ENCODE results near the gene PPM1L. TPM values are rescaled to one million over a fixed set of nuclear protein-coding genes. Genes with fewer than 3 reads are reported as not detected.

The PPM1L gene
- total RNA-seq, 1 donor from 2014 or later = 2.7 TPM

GRCh38 chr3:160806094-160806493 is 50.1 kb downstream of the PPM1L start:
- H3K27ac Mint-ChIP-seq = no peak overlapping the region
- DNase-seq = no peak
- intact Hi-C loops (cut with micrococcal nuclease) = loop anchor here (10.0 kb wide), 1 partner anchor 269 kb away; no protein-coding TSS in a partner anchor
- H3K4me3 Mint-ChIP-seq = no peak overlapping the region
- H3K27me3 Mint-ChIP-seq = peaks cover 6% of the 10 kb centered on the region
- peaks cover 15% of the 10 kb centered on the region for H3K4me1 Mint-ChIP-seq
- no peaks in the 10 kb centered on the region for H3K9me3 Mint-ChIP-seq
- H3K36me3 Mint-ChIP-seq (ENCODE audit: low read depth) = no peaks in the 10 kb centered on the region

GRCh38 chr3:160806686-160807085 is 50.7 kb downstream of the PPM1L start:
- peaks cover 10% of the 10 kb centered on the region for H3K4me1 Mint-ChIP-seq
- intact Hi-C loops (cut with micrococcal nuclease) = loop anchor here (10.0 kb wide), 1 partner anchor 268 kb away; no protein-coding TSS in a partner anchor
- no peak overlapping the region for H3K27ac Mint-ChIP-seq
- H3K36me3 Mint-ChIP-seq (ENCODE audit: low read depth) = no peaks in the 10 kb centered on the region
- H3K9me3 Mint-ChIP-seq = no peaks in the 10 kb centered on the region
- no peak for DNase-seq
- H3K4me3 Mint-ChIP-seq = no peak overlapping the region
- H3K27me3 Mint-ChIP-seq = peaks cover 6% of the 10 kb centered on the region

- no peaks in the 10 kb centered on the region for H3K9me3 Mint-ChIP-seq
- intact Hi-C loops (cut with micrococcal nuclease) = loop anchor here (10.0 kb wide), 1 partner anchor 266 kb away; no protein-coding TSS in a partner anchor
- peaks cover 10% of the 10 kb centered on the region for H3K27me3 Mint-ChIP-seq
- no peaks in the 10 kb centered on the region for H3K36me3 Mint-ChIP-seq (ENCODE audit: low read depth)
- H3K4me1 Mint-ChIP-seq = no peaks in the 10 kb centered on the region
- no peak overlapping the region for H3K4me3 Mint-ChIP-seq
- no peak overlapping the region for H3K27ac Mint-ChIP-seq
- no peak for DNase-seq
Measured at GRCh38 chr3:160808838-160809237, 52.8 kb downstream of the PPM1L start.

- Mint-ChIP-seq H3K36me3 (ENCODE audit: low read depth) (no peaks in the 10 kb centered on the region), H3K27ac (no peak overlapping the region), H3K27me3 (peaks cover 10% of the 10 kb centered on the region), H3K4me3 (no peak overlapping the region), H3K9me3 (no peaks in the 10 kb centered on the region), H3K4me1 (no peaks in the 10 kb centered on the region)
- intact Hi-C loops (cut with micrococcal nuclease) = loop anchor here (10.0 kb wide), 1 partner anchor 265 kb away; no protein-coding TSS in a partner anchor
- DNase-seq = no peak
Measured at GRCh38 chr3:160809453-160809852, 53.4 kb downstream of the PPM1L start.

- H3K4me1 Mint-ChIP-seq = no peaks in the 10 kb centered on the region
- intact Hi-C loops (cut with micrococcal nuclease) = no loop called here
- H3K27me3 Mint-ChIP-seq = peaks cover 7% of the 10 kb centered on the region
- H3K4me3 Mint-ChIP-seq = no peak overlapping the region
- DNase-seq = no peak
- no peak overlapping the region for H3K27ac Mint-ChIP-seq
- H3K36me3 Mint-ChIP-seq (ENCODE audit: low read depth) = no peaks in the 10 kb centered on the region
- no peaks in the 10 kb centered on the region for H3K9me3 Mint-ChIP-seq
Measured at GRCh38 chr3:160810362-160811236, 54.6 kb downstream of the PPM1L start.

GRCh38 chr3:160811237-160811548 is 55.2 kb downstream of the PPM1L start:
- Mint-ChIP-seq H3K4me3 (no peak overlapping the region), H3K4me1 (no peaks in the 10 kb centered on the region), H3K9me3 (no peaks in the 10 kb centered on the region), H3K27ac (no peak overlapping the region), H3K27me3 (peaks cover 10% of the 10 kb centered on the region), H3K36me3 (ENCODE audit: low read depth) (no peaks in the 10 kb centered on the region)
- DNase-seq = no peak
- intact Hi-C loops (cut with micrococcal nuclease) = no loop called here

- Mint-ChIP-seq H3K27ac (no peak overlapping the region), H3K36me3 (ENCODE audit: low read depth) (no peaks in the 10 kb centered on the region), H3K9me3 (no peaks in the 10 kb centered on the region), H3K27me3 (peaks cover 9% of the 10 kb centered on the region), H3K4me1 (no peaks in the 10 kb centered on the region), H3K4me3 (no peak overlapping the region)
- intact Hi-C loops (cut with micrococcal nuclease) = no loop called here
- no peak for DNase-seq
Measured at GRCh38 chr3:160812304-160812703, 56.3 kb downstream of the PPM1L start.

GRCh38 chr3:160815280-160815679 is 59.2 kb downstream of the PPM1L start:
- Mint-ChIP-seq H3K9me3 (no peaks in the 10 kb centered on the region), H3K4me3 (no peak overlapping the region), H3K4me1 (no peaks in the 10 kb centered on the region), H3K36me3 (ENCODE audit: low read depth) (no peaks in the 10 kb centered on the region), H3K27ac (no peak overlapping the region), H3K27me3 (peaks cover 14% of the 10 kb centered on the region)
- intact Hi-C loops (cut with micrococcal nuclease) = no loop called here
- no peak for DNase-seq

GRCh38 chr3:160820022-160820421 is 64.0 kb downstream of the PPM1L start:
- DNase-seq = no peak
- no peak overlapping the region for H3K27ac Mint-ChIP-seq
- no peaks in the 10 kb centered on the region for H3K4me1 Mint-ChIP-seq
- H3K27me3 Mint-ChIP-seq = peaks cover 13% of the 10 kb centered on the region
- H3K9me3 Mint-ChIP-seq = no peaks in the 10 kb centered on the region
- no peaks in the 10 kb centered on the region for H3K36me3 Mint-ChIP-seq (ENCODE audit: low read depth)
- H3K4me3 Mint-ChIP-seq = no peak overlapping the region
- intact Hi-C loops (cut with micrococcal nuclease) = no loop called here

GRCh38 chr3:160820430-160820829 is 64.4 kb downstream of the PPM1L start:
- H3K4me1 Mint-ChIP-seq = no peaks in the 10 kb centered on the region
- no peak for DNase-seq
- H3K4me3 Mint-ChIP-seq = no peak overlapping the region
- no peaks in the 10 kb centered on the region for H3K9me3 Mint-ChIP-seq
- peaks cover 13% of the 10 kb centered on the region for H3K27me3 Mint-ChIP-seq
- H3K27ac Mint-ChIP-seq = no peak overlapping the region
- H3K36me3 Mint-ChIP-seq (ENCODE audit: low read depth) = no peaks in the 10 kb centered on the region
- intact Hi-C loops (cut with micrococcal nuclease) = no loop called here

GRCh38 chr3:160822936-160823335 is 66.9 kb downstream of the PPM1L start:
- Mint-ChIP-seq H3K4me1 (no peaks in the 10 kb centered on the region), H3K27me3 (peaks cover 6% of the 10 kb centered on the region), H3K4me3 (no peak overlapping the region), H3K27ac (no peak overlapping the region), H3K9me3 (no peaks in the 10 kb centered on the region), H3K36me3 (ENCODE audit: low read depth) (no peaks in the 10 kb centered on the region)
- intact Hi-C loops (cut with micrococcal nuclease) = no loop called here
- no peak for DNase-seq

GRCh38 chr3:160825311-160825800 is 69.3 kb downstream of the PPM1L start:
- Mint-ChIP-seq H3K36me3 (ENCODE audit: low read depth) (no peaks in the 10 kb centered on the region), H3K9me3 (no peaks in the 10 kb centered on the region), H3K4me3 (no peak overlapping the region), H3K27me3 (peaks cover 5% of the 10 kb centered on the region), H3K4me1 (no peaks in the 10 kb centered on the region), H3K27ac (no peak overlapping the region)
- DNase-seq = no peak
- intact Hi-C loops (cut with micrococcal nuclease) = no loop called here

GRCh38 chr3:160826408-160826807 is 70.4 kb downstream of the PPM1L start:
- H3K27me3 Mint-ChIP-seq = peaks cover 5% of the 10 kb centered on the region
- no peaks in the 10 kb centered on the region for H3K4me1 Mint-ChIP-seq
- no peak overlapping the region for H3K4me3 Mint-ChIP-seq
- H3K36me3 Mint-ChIP-seq (ENCODE audit: low read depth) = no peaks in the 10 kb centered on the region
- intact Hi-C loops (cut with micrococcal nuclease) = no loop called here
- no peaks in the 10 kb centered on the region for H3K9me3 Mint-ChIP-seq
- no peak for DNase-seq
- H3K27ac Mint-ChIP-seq = no peak overlapping the region

GRCh38 chr3:160826991-160827390 is 71.0 kb downstream of the PPM1L start:
- H3K4me3 Mint-ChIP-seq = no peak overlapping the region
- H3K4me1 Mint-ChIP-seq = no peaks in the 10 kb centered on the region
- H3K36me3 Mint-ChIP-seq (ENCODE audit: low read depth) = no peaks in the 10 kb centered on the region
- intact Hi-C loops (cut with micrococcal nuclease) = no loop called here
- H3K27ac Mint-ChIP-seq = no peak overlapping the region
- DNase-seq = no peak
- peaks cover 5% of the 10 kb centered on the region for H3K27me3 Mint-ChIP-seq
- H3K9me3 Mint-ChIP-seq = no peaks in the 10 kb centered on the region
